IPS-15b (cell line): ENCODE data around the gene CEMIP2.

Source experiments
- H3K27me3 ChIP-seq: one replicate; pipeline ENCODE4 v1.6.1; 2013; ENCODE audit warnings: low read length; ENCODE audit not compliant: control insufficient read depth, insufficient read depth
- H3K36me3 ChIP-seq: one replicate; pipeline ENCODE4 v1.6.1; 2013; ENCODE audit warnings: low read length; ENCODE audit not compliant: control insufficient read depth, insufficient read depth
- H3K4me1 ChIP-seq: one replicate; pipeline ENCODE4 v1.6.1; 2013; ENCODE audit warnings: mild to moderate bottlenecking, low read length; ENCODE audit not compliant: control insufficient read depth, insufficient read depth
- H3K4me3 ChIP-seq: one replicate; pipeline ENCODE4 v1.5.1; 2013; ENCODE audit warnings: low read depth, low read length
- H3K9ac ChIP-seq: one replicate; pipeline ENCODE4 v1.6.1; 2013; ENCODE audit warnings: low read depth, mild to moderate bottlenecking, low read length
- H3K9me3 ChIP-seq: one replicate; pipeline ENCODE4 v1.6.1; 2013; ENCODE audit warnings: mild to moderate bottlenecking, low read length; ENCODE audit not compliant: control insufficient read depth, insufficient read depth

CEMIP2 gene

DNA sequence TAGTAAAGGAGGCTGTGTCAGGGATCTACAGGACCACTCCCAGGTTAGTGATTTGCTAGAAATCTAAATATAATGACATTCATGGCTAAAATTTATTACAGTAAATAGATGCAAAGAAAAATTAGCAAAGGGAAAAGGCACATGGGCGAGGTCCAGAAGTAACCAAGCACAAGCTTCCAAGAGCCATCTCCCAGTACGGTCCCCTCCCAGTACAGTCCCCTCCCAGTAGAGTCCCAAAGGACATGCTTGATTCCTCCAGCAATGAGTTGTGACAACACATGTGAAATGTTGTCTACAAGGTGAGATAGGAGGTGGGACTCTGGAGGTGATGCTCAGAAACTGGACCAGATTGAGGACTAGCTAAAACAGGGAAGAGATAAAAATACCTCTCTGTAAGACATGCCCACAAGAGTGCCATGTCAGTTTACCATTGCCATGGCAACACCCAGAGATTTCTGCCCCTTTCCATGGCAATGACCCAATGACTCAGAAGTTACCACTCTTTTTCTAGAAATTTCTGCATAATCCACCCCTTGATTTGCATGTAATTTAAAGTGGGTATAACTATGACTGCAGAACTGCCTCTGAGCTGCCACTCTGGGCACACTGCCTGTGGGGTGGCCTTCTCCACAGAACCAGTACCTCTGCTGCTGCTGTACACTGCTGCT lies 27.9 kb upstream of the CEMIP2 start:
- H3K9me3 ChIP-seq = no peaks in the 10 kb centered on the region
- no peak overlapping the region for H3K4me3 ChIP-seq
- H3K27me3 ChIP-seq = no peaks in the 10 kb centered on the region
- no peaks in the 10 kb centered on the region for H3K4me1 ChIP-seq
- H3K9ac ChIP-seq = no peak overlapping the region
- no peaks in the 10 kb centered on the region for H3K36me3 ChIP-seq

DNA sequence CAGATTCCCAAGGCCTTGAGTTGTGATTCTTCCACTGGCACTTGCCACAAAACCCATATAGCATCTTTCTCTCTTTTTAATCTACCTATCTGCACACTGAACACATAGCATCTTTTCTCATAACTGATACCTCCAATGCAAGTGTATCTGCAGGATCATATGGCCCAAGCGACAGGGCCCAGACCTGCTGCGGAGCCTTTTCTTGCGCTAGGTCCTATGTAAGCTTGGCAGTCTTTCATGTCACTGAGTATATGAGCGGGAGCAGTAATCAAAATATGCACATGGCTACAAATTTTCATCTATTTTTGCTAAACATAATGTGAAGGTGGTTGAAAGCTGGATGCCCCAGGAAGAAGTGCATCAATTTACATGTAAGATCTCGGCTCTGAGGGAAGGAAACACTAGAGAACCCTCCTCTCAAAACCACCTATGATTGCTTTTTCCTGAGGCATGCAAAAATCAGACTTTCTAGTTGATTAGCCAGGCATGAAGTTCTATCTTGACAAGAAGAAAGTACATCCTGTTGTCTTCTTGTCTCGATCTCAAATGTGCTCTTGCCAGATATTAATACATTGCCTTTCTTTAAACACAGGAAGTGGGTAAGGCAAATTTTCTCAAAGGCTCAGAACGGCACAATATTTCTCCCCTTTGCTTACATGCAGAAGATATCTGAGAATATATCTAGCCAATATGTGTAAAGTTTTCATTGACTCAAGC lies 26.9 kb upstream of the CEMIP2 start:
- Histone ChIP-seq H3K4me1 (no peaks in the 10 kb centered on the region), H3K36me3 (no peaks in the 10 kb centered on the region), H3K4me3 (no peak overlapping the region), H3K9ac (no peak overlapping the region), H3K9me3 (no peaks in the 10 kb centered on the region), H3K27me3 (no peaks in the 10 kb centered on the region)

DNA sequence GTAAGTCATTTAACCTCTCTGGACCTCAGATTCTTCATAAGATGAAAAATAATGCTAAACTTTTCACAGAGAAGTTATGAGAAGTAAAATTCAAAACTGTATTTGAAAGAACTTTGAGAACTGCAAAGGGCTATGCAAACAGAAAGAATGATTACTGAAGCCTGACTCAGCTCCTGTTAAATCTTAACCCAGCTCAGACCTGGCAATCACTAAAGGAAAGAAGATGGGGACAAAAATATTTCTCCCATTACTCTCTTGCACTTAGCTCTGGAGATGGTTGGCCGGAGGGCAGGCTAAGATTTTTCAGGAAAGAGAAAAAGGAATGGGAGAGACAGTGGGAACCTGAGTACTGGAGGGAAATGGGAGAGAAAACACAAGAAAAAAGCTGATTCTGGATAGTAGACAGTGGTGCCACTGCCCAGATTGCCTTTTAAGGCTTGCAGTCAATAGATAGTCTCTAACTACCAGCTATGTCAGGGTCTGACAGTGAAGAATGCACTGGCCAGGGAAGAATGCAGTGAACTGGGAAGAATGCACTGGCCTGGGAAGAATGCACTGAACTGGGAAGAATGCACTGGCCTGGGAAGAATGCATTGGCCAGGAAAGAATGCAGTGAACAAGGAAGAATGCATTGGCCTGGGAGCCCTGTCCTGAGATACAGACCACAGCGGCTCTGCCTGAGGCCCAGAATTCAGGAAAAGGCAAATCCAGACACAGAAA lies 25.2 kb upstream of the CEMIP2 start:
- no peak overlapping the region for H3K9ac ChIP-seq
- no peaks in the 10 kb centered on the region for H3K4me1 ChIP-seq
- H3K36me3 ChIP-seq = no peaks in the 10 kb centered on the region
- H3K4me3 ChIP-seq = no peak overlapping the region
- no peaks in the 10 kb centered on the region for H3K9me3 ChIP-seq
- H3K27me3 ChIP-seq = no peaks in the 10 kb centered on the region

DNA sequence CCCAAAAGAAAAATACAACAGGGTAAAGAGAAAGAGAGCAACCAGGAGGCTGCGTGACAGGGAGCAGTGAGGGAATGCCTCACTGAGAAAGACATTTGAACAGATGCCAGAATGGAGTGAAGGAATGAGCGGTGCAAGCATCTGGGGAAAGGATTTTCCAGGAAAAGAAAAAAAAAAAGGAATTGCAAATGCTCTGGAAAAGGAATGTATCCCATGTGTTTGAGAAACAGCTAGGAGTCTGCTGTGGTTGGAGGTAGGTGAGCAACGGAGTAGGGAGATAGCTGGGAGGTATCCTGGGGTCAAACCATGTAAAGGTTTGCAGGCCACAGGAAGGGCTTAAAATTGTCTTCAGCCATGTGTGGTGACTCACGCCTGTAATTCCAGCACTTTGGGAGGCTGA lies 23.6 kb upstream of the CEMIP2 start:
- H3K9me3 ChIP-seq = no peaks in the 10 kb centered on the region
- H3K27me3 ChIP-seq = no peaks in the 10 kb centered on the region
- no peak overlapping the region for H3K4me3 ChIP-seq
- H3K36me3 ChIP-seq = no peaks in the 10 kb centered on the region
- H3K4me1 ChIP-seq = no peaks in the 10 kb centered on the region
- no peak overlapping the region for H3K9ac ChIP-seq

DNA sequence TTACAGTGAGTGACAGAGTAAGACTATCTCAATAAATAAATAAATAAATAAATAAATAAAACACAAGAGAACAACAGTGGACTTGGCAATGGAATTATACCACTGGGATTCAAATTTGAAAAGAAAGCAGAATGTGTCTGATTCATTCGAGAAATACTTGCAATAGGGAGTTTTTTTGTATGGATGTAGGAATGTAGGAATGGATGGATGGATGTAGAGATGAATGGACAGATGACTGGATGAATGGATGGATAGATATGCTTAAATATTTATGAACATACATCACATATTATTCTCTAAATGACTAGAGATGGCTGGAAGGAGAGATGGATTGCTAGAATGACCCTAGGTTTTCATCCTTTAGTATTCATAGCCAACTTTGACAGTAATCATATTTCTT lies 22.0 kb upstream of the CEMIP2 start:
- Histone ChIP-seq H3K4me3 (no peak overlapping the region), H3K9me3 (no peaks in the 10 kb centered on the region)

DNA sequence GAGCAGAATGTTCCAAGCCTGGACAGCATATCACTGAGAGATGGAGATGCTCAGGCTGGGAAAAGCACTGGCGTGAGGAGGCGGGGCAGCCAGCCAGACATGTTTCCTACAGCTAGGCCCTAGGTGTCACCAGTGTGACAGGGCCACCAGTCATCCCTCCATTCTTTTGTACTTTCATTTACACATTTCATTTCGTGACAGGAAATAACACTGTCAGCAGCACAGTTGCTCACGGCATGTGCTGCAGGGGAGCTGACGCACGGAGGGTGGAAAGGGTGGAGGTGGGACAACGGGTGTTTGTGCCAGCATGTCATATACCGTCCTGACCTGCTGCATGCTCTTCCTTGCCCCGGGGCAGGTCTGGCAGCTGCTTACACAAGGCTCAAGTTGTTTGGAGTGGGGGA lies 14.8 kb upstream of the CEMIP2 start:
- Histone ChIP-seq H3K9me3 (no peaks in the 10 kb centered on the region), H3K4me3 (no peak overlapping the region), H3K9ac (no peak overlapping the region), H3K36me3 (no peaks in the 10 kb centered on the region), H3K4me1 (peaks cover 4% of the 10 kb centered on the region), H3K27me3 (no peaks in the 10 kb centered on the region)

More for the DNA sequence above, 22.0 kb upstream of the CEMIP2 start:
- no peaks in the 10 kb centered on the region for H3K27me3 ChIP-seq
- no peaks in the 10 kb centered on the region for H3K36me3 ChIP-seq
- no peak overlapping the region for H3K9ac ChIP-seq
- H3K4me1 ChIP-seq = no peaks in the 10 kb centered on the region

DNA sequence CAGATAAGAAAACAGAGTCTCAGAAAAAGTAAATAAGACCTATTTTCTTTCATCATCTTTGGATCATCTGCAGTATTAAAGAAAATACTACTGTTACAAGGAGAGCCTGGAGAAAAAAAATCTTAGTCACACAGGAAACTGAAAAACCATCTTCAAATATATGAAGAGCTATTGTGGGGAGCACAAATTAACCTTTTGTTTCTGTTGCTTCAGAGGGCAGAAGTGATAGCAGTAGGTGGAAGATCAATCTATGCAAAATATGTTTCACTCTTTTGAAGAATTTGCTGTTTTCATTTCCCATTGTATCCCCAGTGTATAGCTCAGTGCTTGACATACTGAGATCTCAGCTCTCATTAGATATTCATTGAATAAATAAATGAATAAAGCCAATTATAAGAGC lies 13.1 kb upstream of the CEMIP2 start:
- Histone ChIP-seq H3K4me1 (peaks cover 4% of the 10 kb centered on the region), H3K4me3 (no peak overlapping the region), H3K9me3 (no peaks in the 10 kb centered on the region), H3K36me3 (no peaks in the 10 kb centered on the region), H3K9ac (no peak overlapping the region), H3K27me3 (no peaks in the 10 kb centered on the region)

DNA sequence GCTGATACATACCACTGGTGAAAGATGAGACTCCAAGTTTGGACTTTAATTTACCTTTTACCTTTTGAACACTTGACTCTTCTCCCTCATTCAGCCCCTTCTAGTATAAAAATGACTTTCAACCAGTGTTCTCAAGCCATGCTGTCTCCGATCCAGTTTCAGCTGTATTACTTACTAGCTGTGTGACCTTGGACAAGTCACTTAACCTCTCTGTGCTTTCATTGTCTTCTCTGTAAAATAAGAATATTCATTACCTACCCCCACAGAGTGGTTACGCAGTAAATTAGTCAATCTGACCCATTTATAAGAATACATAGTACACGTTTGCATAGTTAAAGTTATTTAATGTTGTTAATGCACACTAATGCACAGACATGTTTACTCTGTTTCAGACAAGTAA lies 12.6 kb upstream of the CEMIP2 start:
- Histone ChIP-seq H3K9me3 (no peaks in the 10 kb centered on the region), H3K27me3 (no peaks in the 10 kb centered on the region)

DNA sequence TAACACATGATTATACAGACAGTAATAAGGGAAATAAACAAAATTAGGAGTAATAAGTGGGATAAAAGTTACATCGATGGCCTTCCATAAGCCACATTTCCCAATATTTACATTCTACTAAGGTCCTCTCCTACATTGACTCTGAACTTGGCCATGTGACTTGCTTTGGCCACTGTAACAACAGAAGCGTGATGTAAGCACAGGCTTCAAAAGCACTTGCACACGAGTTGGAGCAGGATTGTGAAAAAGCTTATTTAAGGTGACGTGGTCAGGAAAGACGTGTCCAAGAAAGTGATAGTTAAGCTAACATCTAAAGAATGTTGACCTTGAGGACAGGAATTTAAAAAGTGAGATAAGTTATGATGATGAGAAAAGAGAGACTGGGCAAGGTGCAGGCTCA lies 9.8 kb upstream of the CEMIP2 start:
- Histone ChIP-seq H3K4me3 (no peak overlapping the region), H3K9ac (no peak overlapping the region), H3K9me3 (no peaks in the 10 kb centered on the region), H3K4me1 (no peaks in the 10 kb centered on the region), H3K27me3 (no peaks in the 10 kb centered on the region), H3K36me3 (no peaks in the 10 kb centered on the region)

More for the DNA sequence above, 12.6 kb upstream of the CEMIP2 start:
- no peak overlapping the region for H3K4me3 ChIP-seq
- H3K4me1 ChIP-seq = peaks cover 4% of the 10 kb centered on the region
- no peak overlapping the region for H3K9ac ChIP-seq
- H3K36me3 ChIP-seq = no peaks in the 10 kb centered on the region

DNA sequence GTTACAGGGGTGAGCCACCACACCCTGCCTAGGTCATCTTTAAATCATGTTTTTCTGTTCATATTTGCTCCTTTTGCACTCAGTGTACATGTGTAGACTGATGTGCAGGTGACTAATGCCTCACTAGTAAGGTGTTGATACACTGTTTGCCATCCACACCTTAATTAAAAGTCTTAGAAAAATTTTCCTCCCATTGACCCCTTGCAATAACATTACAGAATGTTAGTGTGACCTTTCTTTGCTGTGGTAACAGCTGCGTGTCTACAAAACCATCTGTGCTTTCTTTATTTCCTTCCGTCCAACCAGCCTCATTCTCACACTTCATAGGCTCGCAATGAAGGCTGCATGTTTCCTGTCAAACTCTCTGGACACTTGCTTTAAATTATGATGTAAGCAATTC lies 6.6 kb upstream of the CEMIP2 start:
- peaks cover 2% of the 10 kb centered on the region for H3K4me1 ChIP-seq
- H3K4me3 ChIP-seq = no peak overlapping the region
- H3K9ac ChIP-seq = no peak overlapping the region
- H3K27me3 ChIP-seq = peaks cover 8% of the 10 kb centered on the region
- H3K9me3 ChIP-seq = no peaks in the 10 kb centered on the region
- no peaks in the 10 kb centered on the region for H3K36me3 ChIP-seq

DNA sequence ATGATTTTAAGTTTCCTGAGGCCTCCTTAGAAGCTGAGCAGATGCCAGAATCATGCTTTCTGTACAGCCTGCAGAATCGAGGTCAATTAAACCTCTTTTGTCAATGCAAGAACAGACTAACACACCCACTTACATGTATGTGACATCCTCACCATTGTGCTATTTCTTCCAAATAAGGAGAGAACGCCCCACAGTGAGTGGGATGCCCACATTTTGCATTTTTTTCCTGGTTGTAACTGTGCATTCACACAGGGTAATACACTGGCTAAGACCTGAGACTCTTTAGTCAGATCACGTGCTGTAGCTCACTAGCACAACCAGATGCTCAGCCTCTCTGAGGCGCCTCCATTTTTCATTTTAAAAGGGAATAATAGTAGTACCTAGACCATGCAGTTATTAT lies 4.4 kb upstream of the CEMIP2 start:
- no peaks in the 10 kb centered on the region for H3K9me3 ChIP-seq

DNA sequence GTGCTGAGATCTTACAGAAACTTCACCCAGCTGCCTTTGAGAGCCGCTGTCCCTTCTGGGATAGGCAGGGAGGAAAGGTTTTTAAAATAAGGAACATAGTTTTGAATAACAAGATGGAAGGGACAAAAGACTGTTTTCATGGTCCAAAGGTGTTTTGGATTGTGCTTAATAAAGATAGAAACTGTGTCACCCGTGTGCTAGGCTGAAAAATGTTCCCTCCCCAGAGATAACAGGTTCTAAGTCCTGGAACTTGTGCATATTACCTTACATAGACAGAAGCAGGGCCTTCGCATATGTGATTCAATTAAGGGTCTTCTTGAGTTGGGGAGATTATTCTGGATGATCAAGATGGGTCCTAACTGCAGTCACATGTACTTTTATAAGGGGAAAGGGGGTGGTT lies 1.9 kb upstream of the CEMIP2 start:
- H3K36me3 ChIP-seq = no peaks in the 10 kb centered on the region
- no peaks in the 10 kb centered on the region for H3K9me3 ChIP-seq
- H3K9ac ChIP-seq = no peak overlapping the region
- peaks cover 11% of the 10 kb centered on the region for H3K27me3 ChIP-seq
- peak overlapping the region; percentile 86 for H3K4me3 ChIP-seq
- H3K4me1 ChIP-seq = peaks cover 11% of the 10 kb centered on the region

More for the DNA sequence above, 4.4 kb upstream of the CEMIP2 start:
- no peaks in the 10 kb centered on the region for H3K36me3 ChIP-seq
- H3K4me3 ChIP-seq = no peak overlapping the region
- H3K27me3 ChIP-seq = peaks cover 11% of the 10 kb centered on the region
- H3K9ac ChIP-seq = no peak overlapping the region
- peaks cover 4% of the 10 kb centered on the region for H3K4me1 ChIP-seq
